GM15510 (cell line): ENCODE measurements around the gene BCCIP.

ENCODE experiments used
- POLR2A ChIP-seq: IDR thresholded peaks from 3 replicates; pipeline ENCODE4 v1.6.1; 2011; ENCODE audit warnings: borderline replicate concordance; ENCODE audit not compliant: insufficient read length; ENCODE audit errors: extremely low read depth

BCCIP gene

GRCh38 chr10:125815764-125816163, 7.6 kb upstream of the BCCIP start:
- TF ChIP-seq POLR2A = no peak

GRCh38 chr10:125816548-125816947, 6.8 kb upstream of the BCCIP start:
- TF ChIP-seq POLR2A = no peak

GRCh38 chr10:125817337-125817946, 5.9 kb upstream of the BCCIP start:
- no peak for TF ChIP-seq POLR2A

- TF ChIP-seq POLR2A = no peak
Measured at GRCh38 chr10:125820701-125821100, 2.6 kb upstream of the BCCIP start.

- no peak for TF ChIP-seq POLR2A
Measured at GRCh38 chr10:125823663-125824251, 411 bp downstream of the BCCIP start.

- TF ChIP-seq POLR2A = no peak
Measured at GRCh38 chr10:125824736-125825135, 1.4 kb downstream of the BCCIP start.

- TF ChIP-seq POLR2A = no peak
Measured at GRCh38 chr10:125827133-125827532, 3.8 kb downstream of the BCCIP start.

GRCh38 chr10:125828311-125828710, 5.0 kb downstream of the BCCIP start:
- TF ChIP-seq POLR2A = no peak

GRCh38 chr10:125836746-125837145, 13.4 kb downstream of the BCCIP start:
- TF ChIP-seq POLR2A = no peak

GRCh38 chr10:125838802-125839575, 15.6 kb downstream of the BCCIP start:
- no peak for TF ChIP-seq POLR2A

GRCh38 chr10:125840406-125840805, 17.1 kb downstream of the BCCIP start:
- no peak for TF ChIP-seq POLR2A

- TF ChIP-seq POLR2A = no peak
Measured at GRCh38 chr10:125840955-125841354, 17.6 kb downstream of the BCCIP start.

- TF ChIP-seq POLR2A = no peak
Measured at GRCh38 chr10:125843603-125844329, 20.4 kb downstream of the BCCIP start.

- TF ChIP-seq POLR2A = no peak
Measured at GRCh38 chr10:125844751-125845221, 21.4 kb downstream of the BCCIP start.

- no peak for TF ChIP-seq POLR2A
Measured at GRCh38 chr10:125845617-125846016, 22.3 kb downstream of the BCCIP start.

- no peak for TF ChIP-seq POLR2A
Measured at GRCh38 chr10:125846894-125847293, 23.5 kb downstream of the BCCIP start.

GRCh38 chr10:125848371-125848770, 25.0 kb downstream of the BCCIP start:
- TF ChIP-seq POLR2A = no peak
